PFSK-1 (cell line): Measurements from ENCODE around the gene IFT81.

Experiments used
- POLR2AphosphoS5 ChIP-seq: IDR thresholded peaks from 2 replicates; pipeline ENCODE4 v1.6.1; 2012; ENCODE audit warnings: low read depth, mild to moderate bottlenecking, control low read depth, low read length, moderate library complexity
- REST ChIP-seq, 2 experiments: IDR thresholded peaks; 2 replicates each; pipeline versions ENCODE4 v1.6.1 to v1.8.0; 2011 to 2012; ENCODE audit warnings: low read depth in 2 of 2, low read length in 2 of 2, control low read depth in 1 of 2, inconsistent platforms in 1 of 2, mild to moderate bottlenecking in 1 of 2, moderate library complexity in 1 of 2; ENCODE audit not compliant: insufficient read depth in 1 of 2
- SIN3A ChIP-seq: IDR thresholded peaks from 2 replicates; pipeline ENCODE4 v1.6.1; 2012; ENCODE audit warnings: mild to moderate bottlenecking, low read length, moderate library complexity, borderline replicate concordance; ENCODE audit not compliant: insufficient read depth
- TAF1 ChIP-seq: IDR thresholded peaks from 2 replicates; pipeline ENCODE4 v1.6.1; 2012; ENCODE audit warnings: low read length, control low read depth, borderline replicate concordance; ENCODE audit not compliant: insufficient read depth

GRCh38 chr12:110224379-110225304, 100.5 kb downstream of the IFT81 start:
- no peak for TF ChIP-seq POLR2AphosphoS5
- no peak for TF ChIP-seq TAF1
- TF ChIP-seq SIN3A, result no peak
- no peak for TF ChIP-seq REST (IDR thresholded peaks at IDR 0.05; ENCODE audit: insufficient read depth in 1 of 2, low read depth in 2 of 2, low read length in 2 of 2)
